Effector memory CD4-positive, alpha-beta T cell (primary cell): Measurements from ENCODE around the gene ATXN7L1.
A peak's percentile ranks its signal among the peaks of the same experiment; 100 is the strongest.

Experiments used
- DNase-seq, 3 donors: peaks; one replicate each; pipeline ENCODE4 v3.0.0-alpha.2; 2020
- H3K27ac ChIP-seq: 2 replicates; pipeline ENCODE4 v1.7.0; 2013; ENCODE audit warnings: mild to moderate bottlenecking, low read length, moderate library complexity; ENCODE audit not compliant: insufficient read depth, poor library complexity, severe bottlenecking
- H3K27me3 ChIP-seq: replicated peaks from 2 replicates; pipeline ENCODE4 v1.7.0; 2013; ENCODE audit warnings: mild to moderate bottlenecking, low read length; ENCODE audit not compliant: insufficient read depth, control insufficient read depth, poor library complexity, severe bottlenecking
- H3K36me3 ChIP-seq: 2 replicates; pipeline ENCODE4 v1.7.0; 2013; ENCODE audit warnings: mild to moderate bottlenecking, low read length, moderate library complexity; ENCODE audit not compliant: control insufficient read depth, insufficient read depth
- H3K4me1 ChIP-seq: 2 replicates; pipeline ENCODE4 v1.7.0; 2013; ENCODE audit warnings: low read length, mild to moderate bottlenecking; ENCODE audit not compliant: control insufficient read depth, insufficient read depth, poor library complexity, severe bottlenecking
- H3K4me3 ChIP-seq: 2 replicates; pipeline ENCODE4 v1.7.0; 2013; ENCODE audit warnings: low read length, low read depth, mild to moderate bottlenecking; ENCODE audit not compliant: insufficient read depth, poor library complexity, severe bottlenecking
- H3K9me3 ChIP-seq: 2 replicates; pipeline ENCODE4 v1.7.0; 2013; ENCODE audit warnings: mild to moderate bottlenecking, low read length, moderate library complexity; ENCODE audit not compliant: control insufficient read depth

Gene ATXN7L1

DNA sequence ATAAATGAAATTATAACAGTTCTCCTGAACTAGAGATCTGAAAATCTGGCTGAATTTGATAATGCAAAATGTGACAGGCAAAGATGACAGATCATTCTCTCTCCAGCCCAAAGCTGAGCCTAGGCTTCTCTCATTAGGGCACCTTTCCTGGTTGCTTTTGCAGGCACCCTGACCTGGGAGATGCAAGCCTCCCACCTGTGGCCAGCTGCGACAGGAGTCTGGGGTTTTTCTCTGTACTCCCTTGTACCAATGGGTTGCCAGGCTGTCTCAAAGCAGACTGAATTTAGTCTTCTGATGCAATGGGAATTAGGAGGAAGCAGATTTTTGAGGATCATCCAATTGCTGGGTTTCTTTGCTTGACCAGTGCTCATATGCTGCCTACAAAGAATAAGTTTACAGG is 210.1 kb downstream of the ATXN7L1 start:
- Histone ChIP-seq H3K27ac (no peak overlapping the region), H3K27me3 (no peaks in the 10 kb centered on the region), H3K36me3 (peaks cover 28% of the 10 kb centered on the region), H3K4me1 (no peaks in the 10 kb centered on the region), H3K4me3 (no peak overlapping the region), H3K9me3 (no peaks in the 10 kb centered on the region)
- DNase-seq, result no peak

DNA sequence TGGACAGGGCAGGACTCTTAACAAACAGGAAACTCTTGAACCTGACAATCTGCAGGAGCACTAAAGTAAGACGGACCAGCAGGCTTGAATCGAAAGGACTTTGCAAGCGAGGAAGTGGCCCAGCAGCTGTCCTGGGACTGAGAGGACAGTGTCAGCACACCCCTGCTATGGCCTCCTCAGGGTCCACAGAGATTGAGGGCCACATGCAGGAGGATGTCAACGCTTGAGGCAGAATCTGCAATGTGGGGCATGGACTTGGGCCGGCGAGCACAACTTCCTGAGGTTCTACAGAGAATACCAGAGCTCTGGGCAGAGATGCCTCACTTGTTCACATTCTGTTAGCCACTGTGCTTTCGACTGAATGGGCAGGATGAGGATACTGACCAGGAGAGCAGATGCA is 210.7 kb downstream of the ATXN7L1 start:
- Histone ChIP-seq H3K4me1 (no peaks in the 10 kb centered on the region), H3K9me3 (no peaks in the 10 kb centered on the region), H3K36me3 (peaks cover 33% of the 10 kb centered on the region), H3K27me3 (no peaks in the 10 kb centered on the region), H3K27ac (no peak overlapping the region), H3K4me3 (no peak overlapping the region)
- no peak for DNase-seq

- DNase-seq, result no peak
- Histone ChIP-seq H3K9me3 (no peaks in the 10 kb centered on the region), H3K27ac (no peak overlapping the region), H3K4me3 (no peak overlapping the region), H3K36me3 (peaks cover 36% of the 10 kb centered on the region), H3K4me1 (no peaks in the 10 kb centered on the region), H3K27me3 (no peaks in the 10 kb centered on the region)
Observed at GRCh38 chr7:105664816-105665525, 211.4 kb downstream of the ATXN7L1 start.

GRCh38 chr7:105662998-105663397 is 213.4 kb downstream of the ATXN7L1 start:
- peaks cover 45% of the 10 kb centered on the region for H3K36me3 ChIP-seq
- H3K27ac ChIP-seq, result no peak overlapping the region
- DNase-seq, result no peak

GRCh38 chr7:105661625-105662024 is 214.8 kb downstream of the ATXN7L1 start:
- DNase-seq, result no peak
- no peaks in the 10 kb centered on the region for H3K27me3 ChIP-seq
- peaks cover 45% of the 10 kb centered on the region for H3K36me3 ChIP-seq
- peak overlapping the region; percentile 20 for H3K27ac ChIP-seq
- no peaks in the 10 kb centered on the region for H3K4me1 ChIP-seq
- no peaks in the 10 kb centered on the region for H3K9me3 ChIP-seq
- no peak overlapping the region for H3K4me3 ChIP-seq

More at GRCh38 chr7:105662998-105663397, 213.4 kb downstream of the ATXN7L1 start:
- no peak overlapping the region for H3K4me3 ChIP-seq
- H3K9me3 ChIP-seq, result no peaks in the 10 kb centered on the region
- no peaks in the 10 kb centered on the region for H3K4me1 ChIP-seq
- H3K27me3 ChIP-seq, result no peaks in the 10 kb centered on the region

- no peaks in the 10 kb centered on the region for H3K9me3 ChIP-seq
- peaks cover 35% of the 10 kb centered on the region for H3K36me3 ChIP-seq
- DNase-seq, result peak; percentile 44 to 67 (median 48)
- H3K4me1 ChIP-seq, result no peaks in the 10 kb centered on the region
- H3K27ac ChIP-seq, result no peak overlapping the region
- no peak overlapping the region for H3K4me3 ChIP-seq
- H3K27me3 ChIP-seq, result no peaks in the 10 kb centered on the region
Observed at GRCh38 chr7:105656922-105657521, 219.4 kb downstream of the ATXN7L1 start.

GRCh38 chr7:105655500-105656380 is 220.7 kb downstream of the ATXN7L1 start:
- no peak overlapping the region for H3K27ac ChIP-seq
- H3K36me3 ChIP-seq, result peaks cover 32% of the 10 kb centered on the region
- no peaks in the 10 kb centered on the region for H3K4me1 ChIP-seq
- DNase-seq, result no peak
- no peak overlapping the region for H3K4me3 ChIP-seq
- H3K27me3 ChIP-seq, result no peaks in the 10 kb centered on the region
- no peaks in the 10 kb centered on the region for H3K9me3 ChIP-seq

- H3K4me1 ChIP-seq, result no peaks in the 10 kb centered on the region
- H3K27ac ChIP-seq, result no peak overlapping the region
- no peaks in the 10 kb centered on the region for H3K27me3 ChIP-seq
- H3K9me3 ChIP-seq, result no peaks in the 10 kb centered on the region
- H3K36me3 ChIP-seq, result peaks cover 33% of the 10 kb centered on the region
- DNase-seq, result no peak
- no peak overlapping the region for H3K4me3 ChIP-seq
Observed at GRCh38 chr7:105655067-105655466, 221.3 kb downstream of the ATXN7L1 start.

DNA sequence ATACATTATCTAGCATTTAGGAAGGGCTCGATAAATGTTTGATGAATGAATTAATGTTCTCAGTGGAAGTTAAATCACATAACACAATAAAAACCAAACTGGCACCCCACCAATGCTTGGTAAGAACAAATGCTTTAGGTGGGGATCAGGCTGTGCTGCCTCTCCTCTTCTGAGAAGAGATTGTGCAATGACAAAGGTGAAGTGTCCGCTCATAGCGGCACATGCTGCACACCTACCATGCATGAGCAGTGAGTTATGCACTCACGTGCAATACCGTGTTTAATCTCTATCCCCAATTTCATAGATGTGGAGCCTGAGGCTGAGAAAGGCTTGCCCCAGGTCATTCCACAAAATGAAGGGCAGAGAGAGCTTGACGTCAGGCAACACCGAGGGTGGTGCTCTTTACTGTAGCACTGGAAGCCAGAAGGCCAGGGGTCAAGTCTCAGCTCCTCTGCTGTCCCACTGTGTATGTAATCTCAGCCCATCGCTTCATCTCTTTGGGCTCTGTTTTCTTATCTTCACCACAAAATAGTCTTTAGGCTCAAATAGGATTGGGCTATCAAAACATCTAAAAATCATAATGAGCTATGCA is 222.2 kb downstream of the ATXN7L1 start:
- Histone ChIP-seq H3K27ac (no peak overlapping the region), H3K36me3 (peaks cover 32% of the 10 kb centered on the region), H3K4me3 (no peak overlapping the region), H3K9me3 (no peaks in the 10 kb centered on the region), H3K4me1 (no peaks in the 10 kb centered on the region), H3K27me3 (no peaks in the 10 kb centered on the region)
- no peak for DNase-seq
